Hindlimb muscle (tissue), 1 donor: ENCODE data around the gene KLHL7. TPM values are rescaled to one million over a fixed set of nuclear protein-coding genes. Genes with fewer than 3 reads are reported as not detected.
"Not testable (repeated sequence)": the region's sequence is repeated elsewhere in the genome, so short reads cannot be mapped to it uniquely, and the experiment has no call there.

Experiments
- DNase-seq: peaks from one replicate; pipeline ENCODE4 v3.0.0-alpha.2; 2013
- polyA plus RNA-seq: library from polyadenylated mRNA; unstranded; fragments of 120-200 nt; gene quantifications from one replicate; pipeline ENCODE4 v1.2.1, GENCODE V29; 2013; ENCODE audit not compliant: insufficient read length

The KLHL7 gene
- polyA plus RNA-seq, 1 donor, result 23.6 TPM

- DNase-seq, result no peak
Measured at GRCh38 chr7:23108995-23109394, 3.4 kb downstream of the KLHL7 start.

- DNase-seq, result no peak
Measured at GRCh38 chr7:23109470-23109869, 3.9 kb downstream of the KLHL7 start.

DNA sequence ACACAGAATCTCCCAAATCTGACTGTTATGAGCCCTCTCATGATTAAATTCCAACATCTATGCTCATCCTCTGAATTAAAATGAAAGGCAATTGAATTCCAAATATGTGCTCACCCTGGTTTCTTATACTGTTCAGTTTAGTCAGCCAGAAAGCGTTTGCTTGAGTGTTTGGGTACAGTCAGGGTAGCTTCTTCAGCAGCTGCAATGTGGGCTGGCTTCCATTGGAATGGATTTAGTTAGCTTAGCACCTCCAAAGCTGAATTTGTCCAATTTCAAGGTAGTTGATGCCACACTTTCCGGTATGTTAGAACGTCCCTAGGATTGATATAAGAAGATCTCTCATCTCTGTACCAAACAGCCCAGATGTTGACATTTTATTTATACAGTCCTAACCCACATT lies 9.3 kb downstream of the KLHL7 start:
- DNase-seq, result no peak

DNA sequence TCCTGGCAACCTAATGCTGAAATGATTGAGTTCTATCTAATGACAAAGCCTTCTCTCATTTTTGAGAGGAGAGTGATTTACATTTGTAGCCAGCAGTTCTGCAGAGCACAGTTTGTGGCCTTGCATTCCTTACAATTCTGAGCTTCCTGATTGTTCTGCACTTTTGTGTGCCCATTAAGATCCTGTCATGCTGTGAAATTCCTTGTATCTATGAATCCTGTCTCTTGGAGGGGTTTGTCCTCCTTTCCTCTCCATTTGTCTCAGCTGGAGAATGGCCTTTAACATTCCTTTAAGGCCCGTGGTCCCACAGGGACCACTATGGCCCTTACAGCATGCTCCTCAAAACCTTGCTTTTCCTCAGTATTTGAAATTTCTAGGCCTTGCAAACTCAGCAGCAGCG lies 10.4 kb downstream of the KLHL7 start:
- DNase-seq, result no peak

GRCh38 chr7:23117841-23118240 lies 12.3 kb downstream of the KLHL7 start:
- DNase-seq, result no peak

- DNase-seq, result no peak
Measured at GRCh38 chr7:23120106-23120505, 14.5 kb downstream of the KLHL7 start.

DNA sequence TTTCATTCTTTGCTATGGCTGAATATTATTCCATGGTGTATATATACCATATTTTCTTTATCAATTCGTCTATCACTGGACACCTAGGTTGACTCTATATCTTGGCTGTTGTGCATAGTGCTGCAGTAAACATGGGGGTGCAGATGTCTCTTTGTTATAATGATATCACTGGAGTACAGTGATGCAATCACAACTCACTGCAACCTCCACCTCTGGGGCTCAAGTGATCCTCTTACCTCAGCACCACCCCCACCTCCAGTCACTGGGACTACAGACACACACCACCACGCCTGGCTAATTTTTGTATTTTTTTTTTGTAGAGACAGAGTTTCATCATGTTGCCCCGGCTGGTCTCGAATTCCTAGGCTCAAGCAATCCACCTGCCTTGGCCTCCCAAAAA lies 15.6 kb downstream of the KLHL7 start:
- DNase-seq, result no peak

- no peak for DNase-seq
Measured at GRCh38 chr7:23123007-23123406, 17.4 kb downstream of the KLHL7 start.

DNA sequence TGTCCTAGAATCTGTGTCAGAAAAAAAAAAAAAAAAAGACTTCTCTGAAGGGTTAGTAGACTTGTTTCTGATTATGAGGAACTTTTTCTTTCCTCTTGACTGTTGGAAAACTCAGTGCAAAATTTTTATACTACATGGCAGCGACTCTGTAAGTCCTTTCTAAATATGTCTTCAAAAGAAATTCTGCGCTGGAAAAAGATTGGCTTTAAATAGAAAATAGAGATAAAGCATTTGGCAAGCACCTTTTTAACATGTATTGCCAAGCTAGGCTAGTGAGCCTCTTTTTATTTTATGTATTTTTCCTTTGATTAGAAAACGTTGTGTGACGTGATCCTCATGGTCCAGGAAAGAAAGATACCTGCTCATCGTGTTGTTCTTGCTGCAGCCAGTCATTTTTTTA lies 17.9 kb downstream of the KLHL7 start:
- DNase-seq, result no peak

GRCh38 chr7:23129036-23129435 lies 23.5 kb downstream of the KLHL7 start:
- DNase-seq, result no peak

- DNase-seq, result not testable (repeated sequence)
Measured at GRCh38 chr7:23131799-23132198, 26.2 kb downstream of the KLHL7 start.

DNA sequence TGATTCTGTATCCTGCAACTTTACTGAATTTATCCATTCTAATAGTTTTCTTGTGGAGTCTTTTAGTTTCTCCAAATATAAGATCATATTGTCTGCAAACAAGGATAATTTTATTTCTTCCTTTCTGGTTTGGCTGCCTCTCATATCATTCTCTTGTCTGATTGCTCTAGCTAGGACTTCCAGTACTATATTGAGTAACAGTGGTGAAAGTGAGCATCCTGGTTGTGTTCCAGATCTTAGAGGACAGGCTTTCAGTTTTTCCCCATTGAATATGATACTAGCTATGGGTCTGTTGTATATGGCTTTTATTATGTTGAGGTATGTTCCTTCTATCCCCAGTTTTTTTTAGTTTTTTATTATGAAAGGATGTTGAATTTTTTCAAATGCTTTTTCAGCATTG lies 28.2 kb downstream of the KLHL7 start:
- no peak for DNase-seq

DNA sequence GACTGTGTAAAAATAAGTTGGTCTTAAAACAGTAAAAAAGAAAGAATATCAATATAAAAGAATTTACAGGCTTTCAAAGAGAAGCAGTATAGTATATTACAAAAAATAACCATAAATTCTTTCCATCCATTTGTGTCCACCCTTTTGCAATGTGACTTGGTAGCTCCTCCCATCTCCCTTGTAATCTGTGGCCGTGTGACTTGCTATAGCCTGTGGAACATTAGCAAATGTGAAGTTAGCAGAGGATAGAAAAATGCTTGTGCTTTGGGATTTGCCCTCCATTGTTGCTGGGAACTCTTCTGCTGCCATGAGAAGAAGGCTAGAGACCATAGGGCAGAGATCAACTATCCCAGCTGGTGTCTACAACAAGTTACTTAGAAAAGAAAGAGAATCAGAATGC lies 30.2 kb downstream of the KLHL7 start:
- no peak for DNase-seq

GRCh38 chr7:23136216-23136615 lies 30.6 kb downstream of the KLHL7 start:
- no peak for DNase-seq

DNA sequence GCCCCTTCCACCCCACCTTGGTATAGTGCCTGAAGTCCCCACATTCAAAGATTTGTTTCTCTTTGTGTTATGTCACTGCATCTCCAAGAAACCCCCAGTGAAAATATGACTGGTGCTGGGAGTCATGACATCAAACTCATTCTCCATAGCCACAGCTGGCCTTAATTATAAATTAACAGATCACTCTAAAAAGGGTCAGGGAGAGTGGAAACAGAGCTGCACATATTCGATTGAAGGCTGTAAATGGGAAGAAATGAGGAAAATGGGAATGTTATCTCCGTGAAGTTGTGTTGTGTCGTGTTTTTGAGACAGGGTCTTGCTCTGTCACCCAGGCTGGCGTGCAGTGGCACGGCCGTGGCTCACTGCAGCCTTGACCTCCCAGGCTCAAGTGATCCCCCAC lies 52.1 kb downstream of the KLHL7 start:
- no peak for DNase-seq

- no peak for DNase-seq
Measured at GRCh38 chr7:23158546-23158945, 53.0 kb downstream of the KLHL7 start.

DNA sequence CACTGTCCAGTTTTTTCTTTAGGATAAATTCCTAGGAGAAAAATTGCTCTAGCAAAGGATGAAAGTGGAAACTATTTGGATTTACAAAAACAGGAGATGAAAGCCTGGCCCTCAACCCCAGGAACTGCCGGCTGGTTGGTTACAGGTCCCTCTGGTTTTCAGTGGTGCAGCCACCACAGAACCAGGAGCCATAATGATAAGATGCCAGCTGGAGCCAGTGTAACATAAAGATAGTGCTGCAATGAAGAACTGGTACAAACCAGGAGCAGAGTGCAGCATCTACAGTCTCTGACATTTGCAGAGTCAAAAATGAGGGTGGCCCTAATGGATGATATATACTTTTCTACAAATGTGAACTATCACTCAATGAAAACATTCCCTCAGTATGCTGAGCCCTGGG lies 55.9 kb downstream of the KLHL7 start:
- DNase-seq, result no peak

DNA sequence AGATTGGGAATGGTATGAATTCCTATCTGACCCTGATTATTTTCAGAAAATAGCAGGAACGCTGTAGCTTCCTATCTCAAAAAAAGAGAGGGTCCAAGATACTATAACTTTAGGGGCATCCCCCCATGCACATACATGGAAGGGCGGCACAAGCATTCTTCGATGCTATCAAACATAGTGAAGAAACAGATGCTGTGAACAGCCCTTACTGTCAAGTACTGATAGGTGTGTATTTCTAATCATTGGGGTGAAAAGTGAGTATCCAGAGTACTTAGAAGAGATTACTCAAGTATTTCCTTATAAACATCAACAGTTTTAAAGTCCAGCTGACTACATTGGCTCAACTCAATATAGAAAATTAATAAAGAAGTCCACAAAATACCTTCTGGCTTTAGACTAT lies 59.3 kb downstream of the KLHL7 start:
- no peak for DNase-seq

GRCh38 chr7:23165316-23165715 lies 59.7 kb downstream of the KLHL7 start:
- DNase-seq, result no peak

- no peak for DNase-seq
Measured at GRCh38 chr7:23167691-23168090, 62.1 kb downstream of the KLHL7 start.

GRCh38 chr7:23168111-23168885 lies 62.7 kb downstream of the KLHL7 start:
- no peak for DNase-seq

DNA sequence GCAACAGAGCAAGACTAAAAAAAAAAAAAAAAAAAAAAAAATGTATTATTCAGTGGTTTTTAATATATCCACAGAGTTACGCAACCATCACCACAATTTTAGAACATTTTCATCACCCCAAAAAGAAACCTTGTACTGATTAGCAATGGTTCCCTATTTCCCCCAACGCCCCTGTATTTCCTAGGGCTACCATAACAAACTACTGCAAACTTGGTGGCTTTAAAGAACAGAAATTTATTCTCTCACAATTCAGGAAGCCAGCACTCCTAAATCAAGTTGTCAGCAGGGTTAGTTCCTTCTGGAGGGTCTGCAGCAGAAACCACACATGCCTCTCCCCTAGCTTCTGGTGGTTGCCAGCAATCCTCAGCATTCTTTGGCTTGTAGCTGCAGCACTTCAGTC lies 70.4 kb downstream of the KLHL7 start:
- no peak for DNase-seq

DNA sequence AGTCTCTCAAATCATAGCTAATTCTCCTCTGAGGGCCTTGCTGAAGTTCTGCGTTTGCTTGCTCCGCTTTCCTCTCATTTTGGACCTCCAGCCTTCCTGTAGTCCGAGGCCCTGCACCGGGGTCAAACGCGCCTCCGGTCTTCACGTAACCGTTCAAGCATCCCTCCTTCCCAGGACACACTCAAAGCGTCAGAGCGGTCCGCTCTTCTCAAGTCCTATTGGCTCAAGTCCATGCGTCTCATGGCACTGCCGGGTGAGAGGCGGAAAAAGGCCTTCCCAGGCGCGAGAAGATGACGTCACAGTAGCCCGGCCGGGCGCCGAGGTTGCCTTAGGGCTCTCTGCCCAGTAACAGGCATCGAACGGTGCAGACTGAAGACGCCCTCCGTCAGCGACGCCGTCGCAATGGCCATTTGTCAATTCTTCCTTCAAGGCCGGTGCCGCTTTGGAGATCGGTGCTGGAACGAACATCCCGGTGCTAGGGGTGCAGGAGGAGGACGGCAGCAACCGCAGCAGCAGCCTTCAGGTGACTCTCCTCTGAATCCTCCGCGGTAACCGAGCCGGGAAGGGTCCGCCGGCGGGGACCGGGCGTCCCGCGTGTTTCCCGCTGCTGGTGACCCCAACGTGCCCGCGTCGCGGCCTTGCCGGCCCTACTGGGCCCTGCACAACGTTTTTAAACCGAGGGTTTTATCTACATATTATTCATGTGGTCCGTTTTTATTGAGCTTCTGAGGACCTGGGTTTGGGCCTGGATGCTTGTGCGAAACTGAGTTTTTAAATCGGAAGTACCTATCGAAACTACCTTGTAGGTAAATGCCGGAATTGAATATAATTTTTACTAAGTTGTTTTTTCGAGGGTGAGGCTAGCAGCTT lies 76.3 kb downstream of the KLHL7 start, which contains the start of gene NUP42:
TSS of gene NUP42 (plus strand) at position 365 of the 870 bp plus-strand sequence. CDS start at position 403, 38 bp downstream.
- peak; percentile 97 for DNase-seq
